B cell (primary cell): ENCODE results near the gene VN1R5. TPM values are rescaled to one million over a fixed set of nuclear protein-coding genes. Genes with fewer than 3 reads are reported as not detected.

ENCODE experiments used
- ATAC-seq: fragments of 200-7000 bp; cut with Tn5 transposase; one replicate; pipeline ENCODE4 v1.10.0; 2021; ENCODE audit warnings: low read depth, mild to moderate bottlenecking, moderate number of reproducible peaks, moderate library complexity
- CTCF ChIA-PET: fragments of 350-600 bp; sonication (Branson Sonifier 250); formaldehyde crosslinking; loops from one replicate; lab custom pipeline; 2021; ENCODE audit warnings: antibody characterized with exemption, inconsistent platforms; lab: Charles Lee
- POLR2A ChIA-PET: fragments of 350-600 bp; sonication (Branson Sonifier 250); formaldehyde crosslinking; loops from one replicate; lab custom pipeline; 2021; ENCODE audit warnings: antibody characterized with exemption; lab: Charles Lee
- DNase-seq: peaks from one replicate; pipeline ENCODE4 v3.0.0; 2013
- H2AFZ ChIP-seq: 2 replicates; pipeline ENCODE4 v1.6.1; 2012; ENCODE audit warnings: mild to moderate bottlenecking, low read depth, low read length; ENCODE audit not compliant: insufficient read depth, poor library complexity, severe bottlenecking
- H3K27ac ChIP-seq, 2 donors: 1 replicate in 1 of 2; 2 replicates in 1 of 2; pipeline ENCODE4 v1.5.1; 2012 to 2013; ENCODE audit warnings: low read length in 2 of 2, mild to moderate bottlenecking in 2 of 2, moderate library complexity in 1 of 2
- H3K27me3 ChIP-seq, 4 experiments: fragments of 200-600 bp in 1 of 4; sonication (generic) in 1 of 4; replicated peaks in 1 of 4; 1 replicate in 2 of 4; 2 replicates in 2 of 4; pipeline versions ENCODE4 v1.6.1 to v1.7.0; 2013 to 2016; ENCODE audit warnings: low read length in 3 of 4, mild to moderate bottlenecking in 2 of 4, mixed read lengths in 1 of 4, moderate library complexity in 1 of 4; ENCODE audit not compliant: insufficient read depth in 4 of 4, control insufficient read depth in 3 of 4; ENCODE audit errors: control extremely low read depth in 1 of 4
- H3K36me3 ChIP-seq, 2 experiments: replicated peaks in 1 of 2; 1 replicate in 1 of 2; 2 replicates in 1 of 2; pipeline versions ENCODE4 v1.6.1 to v1.7.1; 2013; ENCODE audit warnings: low read length in 1 of 2; ENCODE audit not compliant: insufficient read depth in 2 of 2, control insufficient read depth in 1 of 2; ENCODE audit errors: control extremely low read depth in 1 of 2, extremely low read depth in 1 of 2
- H3K4me1 ChIP-seq, 2 donors: fragments of 200-600 bp in 1 of 2; sonication (generic) in 1 of 2; 1 replicate in 1 of 2; 2 replicates in 1 of 2; pipeline versions ENCODE4 v1.5.1 to v1.6.1; 2013 to 2017; ENCODE audit warnings: low read length in 2 of 2; ENCODE audit not compliant: control insufficient read depth in 2 of 2, insufficient read depth in 2 of 2
- H3K4me2 ChIP-seq: replicated peaks from 2 replicates; pipeline ENCODE3; 2012; ENCODE audit warnings: mild to moderate bottlenecking, low read depth, low read length; ENCODE audit not compliant: poor library complexity, severe bottlenecking
- H3K4me3 ChIP-seq, 5 experiments: fragments of 200-600 bp in 1 of 5; sonication (generic) in 1 of 5; 1 replicate in 3 of 5; 2 replicates in 2 of 5; pipeline versions ENCODE4 v1.5.1 to v1.7.0; 2011 to 2016; ENCODE audit warnings: low read length in 4 of 5, mild to moderate bottlenecking in 4 of 5, low read depth in 2 of 5, control low read depth in 1 of 5, moderate library complexity in 1 of 5; ENCODE audit not compliant: insufficient read depth in 1 of 5; ENCODE audit errors: control extremely low read depth in 1 of 5, extremely low read depth in 1 of 5
- H3K79me2 ChIP-seq: fragments of 200-600 bp; sonication (generic); one replicate; pipeline ENCODE4 v1.6.0; 2016; ENCODE audit warnings: low read length; ENCODE audit not compliant: control insufficient read depth, insufficient read depth
- H3K9ac ChIP-seq: fragments of 200-600 bp; sonication (generic); 2 replicates; pipeline ENCODE4 v1.6.1; 2017; ENCODE audit warnings: mild to moderate bottlenecking, low read length, moderate library complexity
- H3K9me3 ChIP-seq, 3 donors: one replicate each; pipeline versions ENCODE4 v1.6.1 to v1.7.1; 2013; ENCODE audit warnings: low read length in 2 of 3; ENCODE audit not compliant: control insufficient read depth in 2 of 3, insufficient read depth in 1 of 3; ENCODE audit errors: control extremely low read depth in 1 of 3
- H4K20me1 ChIP-seq: 2 replicates; pipeline ENCODE4 v1.6.0; 2012; ENCODE audit warnings: mild to moderate bottlenecking, low read length; ENCODE audit not compliant: insufficient read depth, control insufficient read depth, poor library complexity, severe bottlenecking
- H3K27ac Mint-ChIP-seq: one replicate; pipeline ENCODE4 v1.8.0; 2021; ENCODE audit warnings: mixed read lengths
- H3K27me3 Mint-ChIP-seq: one replicate; pipeline ENCODE4 v1.8.0; 2021; ENCODE audit warnings: mixed read lengths
- H3K4me1 Mint-ChIP-seq: one replicate; pipeline ENCODE4 v1.8.0; 2021; ENCODE audit warnings: mixed read lengths
- H3K4me3 Mint-ChIP-seq: one replicate; pipeline ENCODE4 v1.8.0; 2021; ENCODE audit warnings: mixed read lengths
- H3K9me3 Mint-ChIP-seq: one replicate; pipeline ENCODE4 v1.8.0; 2022; ENCODE audit warnings: mixed read lengths; ENCODE audit not compliant: insufficient read depth
- CTCF ChIP-seq: fragments of 200-600 bp; IDR thresholded peaks from one replicate; pipeline ENCODE4 v1.8.0; 2022; ENCODE audit warnings: antibody characterized with exemption, mild to moderate bottlenecking
- EZH2 ChIP-seq: IDR thresholded peaks from 2 replicates; pipeline ENCODE4 v1.6.1; 2012; ENCODE audit warnings: borderline replicate concordance, low read depth, mild to moderate bottlenecking, moderate library complexity, low read length; ENCODE audit not compliant: insufficient read depth, poor library complexity, severe bottlenecking
- WGBS: methylation state at CpG from one replicate; pipeline ENCODE4 v1.1.5; 2013; ENCODE audit warnings: missing lambda C conversion rate; ENCODE audit not compliant: insufficient coverage; 5-methylcytosine and 5-hydroxymethylcytosine counted together
- intact Hi-C: fragments of 100-400 bp; cut with micrococcal nuclease; formaldehyde crosslinking; loops from one replicate; pipeline ENCODE4 v1.10.0; 2022
- polyA plus RNA-seq: library from polyadenylated mRNA; depleted of rRNA; stranded (reverse); fragments of >200 nt; gene quantifications from 2 replicates; pipeline ENCODE4 v1.2.3, GENCODE V29; 2012
- total RNA-seq, 2 donors: library from RNA; stranded (reverse); fragments of 120-200 nt in 1 of 2; gene quantifications; 1 replicate in 1 of 2; 2 replicates in 1 of 2; pipeline versions ENCODE4 v1.2.3 to v1.2.4, GENCODE V29; 2013 to 2022

The VN1R5 gene
- total and polyA plus RNA-seq, 2 donors (not counting 1 experiment from before 2014, with no cell fraction given), result not detected

- intact Hi-C loops, result no loop called here
- H3K4me1 Mint-ChIP-seq, result no peaks in the 10 kb centered on the region
- peaks cover 6% of the 10 kb centered on the region for H3K27me3 Mint-ChIP-seq
- Histone ChIP-seq H3K9me3 (peaks cover 0 to 22% (median 0%) of the 10 kb centered on the region in 3 donors), H3K36me3 (no peaks in the 10 kb centered on the region), H3K4me2 (no peak overlapping the region), H3K9ac (no peak overlapping the region), H3K27me3 (no peaks in the 10 kb centered on the region), H3K27ac (no peak overlapping the region), H3K79me2 (no peaks in the 10 kb centered on the region), H3K4me1 (no peaks in the 10 kb centered on the region), H4K20me1 (no peaks in the 10 kb centered on the region), H3K4me3 (no peak overlapping the region), H2AFZ (no peak overlapping the region)
- no peak overlapping the region for H3K4me3 Mint-ChIP-seq
- H3K9me3 Mint-ChIP-seq, result peaks cover 10% of the 10 kb centered on the region
- no peak overlapping the region for H3K27ac Mint-ChIP-seq
- no peak for DNase-seq
- WGBS, result no CpG with 5 or more reads among the region's 1 CpG
- ChIA-PET POLR2A (no interaction called here), CTCF (no interaction called here)
- no peak for ATAC-seq
- TF ChIP-seq EZH2 (no peak), CTCF (no peak)
These were observed 14.1 kb downstream of the VN1R5 start for GRCh38 chr1:247270003-247270402.

GRCh38 chr1:247273013-247273412, 17.1 kb downstream of the VN1R5 start:
- POLR2A ChIA-PET, result no interaction called here
- no peak overlapping the region for H3K4me3 Mint-ChIP-seq

More at GRCh38 chr1:247273013-247273412, 17.1 kb downstream of the VN1R5 start:
- Histone ChIP-seq H2AFZ (no peak overlapping the region), H3K27me3 (no peaks in the 10 kb centered on the region), H4K20me1 (no peaks in the 10 kb centered on the region), H3K4me3 (no peak overlapping the region), H3K36me3 (no peaks in the 10 kb centered on the region), H3K79me2 (no peaks in the 10 kb centered on the region), H3K4me1 (no peaks in the 10 kb centered on the region), H3K27ac (no peak overlapping the region), H3K9ac (no peak overlapping the region), H3K9me3 (peaks cover 0 to 24% (median 0%) of the 10 kb centered on the region in 3 donors), H3K4me2 (no peak overlapping the region)
- H3K9me3 Mint-ChIP-seq, result peaks cover 10% of the 10 kb centered on the region
- no peaks in the 10 kb centered on the region for H3K27me3 Mint-ChIP-seq
- no peak for ATAC-seq
- CTCF ChIA-PET, result no interaction called here
- TF ChIP-seq EZH2, result no peak
- TF ChIP-seq CTCF, result no peak
- no peak for DNase-seq
- H3K4me1 Mint-ChIP-seq, result no peaks in the 10 kb centered on the region
- WGBS, result 86% methylated on average over 1 of the region's 1 CpG
- no peak overlapping the region for H3K27ac Mint-ChIP-seq
- intact Hi-C loops, result no loop called here
